Motor neuron (in vitro differentiated cells): ENCODE measurements around the gene RHD. TPM values are rescaled to one million over a fixed set of nuclear protein-coding genes. Genes with fewer than 3 reads are reported as not detected.
"Not testable (repeated sequence)": the region's sequence is repeated elsewhere in the genome, so short reads cannot be mapped to it uniquely, and the experiment has no call there.

ENCODE experiments used
- ATAC-seq, 8 experiments: fragments of 200-7000 bp; cut with Tn5 transposase; replicated peaks in 6 of 8; 2 replicates each; pipeline ENCODE4 v1.8.0; 2021; ENCODE audit warnings: mild to moderate bottlenecking in 8 of 8, moderate library complexity in 8 of 8
- H3K27ac ChIP-seq, 2 donors: fragments of 250-450 bp; sonication (Bioruptor Pico); 2 replicates each; pipeline ENCODE4 v1.9.0; 2021; ENCODE audit warnings: antibody characterized with exemption in 2 of 2, mild to moderate bottlenecking in 2 of 2, moderate library complexity in 1 of 2
- H3K4me1 ChIP-seq, 2 donors: fragments of 250-450 bp; sonication (Bioruptor Pico); replicated peaks in 1 of 2; 2 replicates each; pipeline ENCODE4 v1.6.1; 2021; ENCODE audit warnings: antibody characterized with exemption in 2 of 2, mild to moderate bottlenecking in 2 of 2, moderate library complexity in 1 of 2
- H3K4me3 ChIP-seq, 5 donors: fragments of 250-450 bp; sonication (Bioruptor Pico); 2 replicates each; pipeline ENCODE4 v1.9.0; 2021; ENCODE audit warnings: antibody characterized with exemption in 5 of 5, mild to moderate bottlenecking in 5 of 5, moderate library complexity in 4 of 5
- WGBS, 10 experiments: fragments of 450-650 bp; shearing (Covaris generic); methylation state at CpG; one replicate each; pipeline ENCODE4 v1.0.0; 2022; 5-methylcytosine and 5-hydroxymethylcytosine counted together
- in situ Hi-C, 9 experiments: fragments of 400-800 bp; cut with MboI; loops; one replicate each; pipeline ENCODE4 v1.15.0; 2021; ENCODE audit warnings: low sequenced_read_pairs in 9 of 9, low pct_unique_long_range_greater_than_20kb in 2 of 9; ENCODE audit not compliant: unreplicated experiment in 9 of 9
- total RNA-seq, 8 experiments: library from RNA; unstranded; fragments of 300-600 nt; gene quantifications; 2 replicates each; pipeline versions ENCODE4 v1.2.3 to v1.2.4, GENCODE V29; 2022

The RHD gene
- total RNA-seq, 8 experiments from 2014 or later: 0.10 to 1.1 (median 0.44) TPM

- no peak for ATAC-seq
- 89 to 100% (median 92%) methylated on average over 1 to 3 of the region's 3 CpGs; no CpG with 5 or more reads in 1 of the 10 experiments for WGBS, 10 experiments
- Histone ChIP-seq H3K27ac (no peak overlapping the region), H3K4me3 (no peak overlapping the region), H3K4me1 (no peaks in the 10 kb centered on the region)
- in situ Hi-C loops: loop anchor here in 1 of 9 experiments (10.0 kb wide), 1 partner anchor 95 kb away; no protein-coding TSS in a partner anchor
These were observed 77.3 kb downstream of the RHD start for GRCh38 chr1:25349606-25350005.

DNA sequence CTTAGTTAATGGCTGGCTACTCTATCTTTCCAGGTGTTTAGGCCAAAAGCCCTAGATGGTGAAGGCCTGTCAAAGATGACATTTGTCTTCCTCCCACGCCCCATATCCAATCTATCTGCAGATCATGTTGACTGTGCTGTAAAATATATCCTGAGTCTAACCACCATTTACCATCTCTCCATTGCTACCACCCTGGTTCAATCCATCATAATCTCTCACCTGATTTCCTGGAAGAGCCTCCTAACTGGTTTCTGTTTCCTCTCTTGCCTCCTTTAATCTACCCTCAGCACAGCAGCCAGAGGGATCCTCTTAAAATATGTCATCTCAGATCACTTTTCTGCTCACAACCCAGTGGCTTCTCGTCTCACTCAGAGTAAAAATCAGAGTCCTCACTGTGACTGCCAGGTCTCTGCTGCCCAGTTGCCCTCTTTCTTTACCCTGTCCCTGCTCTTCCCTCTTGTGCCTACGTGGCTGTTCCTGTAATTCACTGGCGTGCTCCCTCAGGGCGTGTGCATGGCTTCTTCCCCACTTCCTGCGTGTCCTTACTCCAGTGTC lies 83.6 kb downstream of the RHD start:
- Histone ChIP-seq H3K4me1 (no peaks in the 10 kb centered on the region), H3K27ac (no peak overlapping the region), H3K4me3 (no peak overlapping the region)
- ATAC-seq: no peak
- WGBS, 10 experiments: 85 to 100% (median 92%) methylated on average over 1 to 6 of the region's 6 CpGs
- in situ Hi-C loops: no loop called here

- ATAC-seq: no peak
- Histone ChIP-seq H3K27ac (no peak overlapping the region), H3K4me3 (no peak overlapping the region), H3K4me1 (no peaks in the 10 kb centered on the region)
- in situ Hi-C loops: no loop called here
These were observed 84.1 kb downstream of the RHD start for GRCh38 chr1:25356441-25356840.

DNA sequence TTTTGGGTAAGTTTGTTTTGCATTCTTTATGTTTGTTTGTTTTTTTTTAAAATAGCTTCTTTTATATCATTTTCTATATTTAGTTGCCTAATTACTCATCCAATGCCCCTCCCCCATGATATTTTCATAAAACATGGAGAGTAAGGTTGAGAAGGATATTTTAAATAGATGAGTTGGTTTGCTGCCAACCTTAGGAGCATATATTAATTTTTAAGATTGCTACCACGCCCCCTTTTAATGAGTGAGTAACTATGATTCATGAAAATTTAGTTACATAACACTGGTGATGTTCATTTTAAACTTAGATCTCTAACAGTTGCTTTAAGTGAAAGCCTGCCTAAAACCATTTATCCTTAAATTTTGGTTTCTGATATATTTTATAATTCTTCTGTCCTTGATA lies 84.5 kb downstream of the RHD start:
- no peak overlapping the region for H3K27ac ChIP-seq
- no peak overlapping the region for H3K4me3 ChIP-seq
- 0 to 100% (median 89%) methylated on average over 1 of the region's 1 CpG; no CpG with 5 or more reads in 1 of the 10 experiments for WGBS, 10 experiments
- peak in 2 of 8 experiments; percentile 17 to 21 for ATAC-seq
- in situ Hi-C loops: no loop called here
- no peaks in the 10 kb centered on the region for H3K4me1 ChIP-seq

DNA sequence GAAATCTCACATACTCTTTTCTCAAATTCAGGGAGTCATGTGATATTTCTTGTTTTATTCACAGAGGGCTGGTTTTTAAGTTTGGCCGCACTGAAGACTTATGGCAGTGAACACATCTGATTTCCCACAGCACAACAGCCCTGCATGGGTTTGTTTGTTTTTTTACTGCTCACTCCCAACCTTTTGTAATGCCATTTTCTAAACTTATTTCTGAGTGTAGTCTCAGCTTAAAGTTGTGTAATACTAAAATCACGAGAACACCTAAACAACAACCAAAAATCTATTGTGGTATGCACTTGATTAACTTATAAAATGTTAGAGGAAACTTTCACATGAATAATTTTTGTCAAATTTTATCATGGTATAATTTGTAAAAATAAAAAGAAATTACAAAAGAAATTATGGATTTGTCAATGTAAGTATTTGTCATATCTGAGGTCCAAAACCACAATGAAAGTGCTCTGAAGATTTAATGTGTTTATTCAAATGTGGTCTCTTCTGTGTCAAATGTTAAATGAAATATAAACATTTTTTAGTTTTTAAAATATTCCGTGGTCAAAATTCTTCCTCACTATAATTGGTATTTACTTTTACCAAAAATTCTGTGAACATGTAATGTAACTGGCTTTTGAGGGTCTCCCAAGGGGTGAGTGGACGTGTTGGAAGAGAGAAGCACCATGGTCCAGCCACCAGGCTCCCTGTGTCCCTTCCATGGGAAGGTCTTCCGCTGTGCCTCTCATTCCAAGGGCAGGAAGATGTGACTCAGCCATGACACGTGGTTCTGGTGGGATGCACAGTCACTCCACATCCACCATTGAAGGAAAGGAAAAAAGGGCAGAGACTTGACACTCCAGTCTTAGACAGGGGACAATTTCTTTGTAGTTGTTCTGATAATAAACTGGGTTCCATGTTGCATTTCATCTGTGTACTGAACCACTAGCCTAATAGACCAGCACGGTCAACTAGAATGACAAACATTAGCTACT lies 88.6 kb downstream of the RHD start:
- Histone ChIP-seq H3K4me1 (no peaks in the 10 kb centered on the region), H3K4me3 (no peak overlapping the region), H3K27ac (no peak overlapping the region)
- ATAC-seq: peak in 4 of 8 experiments; percentile 9 to 82 (median 46)
- in situ Hi-C loops: no loop called here
- 53 to 100% (median 90%) methylated on average over 2 to 7 of the region's 7 CpGs for WGBS, 10 experiments

DNA sequence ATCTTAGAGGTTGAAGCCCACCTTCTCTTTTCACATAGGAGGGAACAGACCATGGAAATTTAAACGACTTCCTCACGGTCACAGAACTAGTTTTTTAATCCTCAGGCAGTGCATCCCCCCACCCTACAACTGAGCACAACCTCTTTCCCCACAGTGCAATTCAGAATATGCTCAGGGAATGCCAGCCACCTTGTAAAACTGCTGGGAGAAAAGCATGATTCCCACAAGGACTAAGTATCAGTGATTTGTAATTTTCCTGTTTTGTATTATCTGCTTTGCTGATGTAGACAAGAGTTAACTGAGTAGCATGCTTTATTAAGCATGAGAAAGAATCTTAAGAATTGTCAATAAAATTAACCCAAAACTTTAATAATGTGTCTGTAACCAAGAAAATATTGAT lies 89.6 kb downstream of the RHD start:
- in situ Hi-C loops: no loop called here
- Histone ChIP-seq H3K4me1 (no peaks in the 10 kb centered on the region), H3K4me3 (no peak overlapping the region), H3K27ac (no peak overlapping the region)
- 50 to 69% (median 55%) methylated on average over 2 of the region's 2 CpGs; no CpG with 5 or more reads in 4 of the 10 experiments for WGBS, 10 experiments
- ATAC-seq: no peak

DNA sequence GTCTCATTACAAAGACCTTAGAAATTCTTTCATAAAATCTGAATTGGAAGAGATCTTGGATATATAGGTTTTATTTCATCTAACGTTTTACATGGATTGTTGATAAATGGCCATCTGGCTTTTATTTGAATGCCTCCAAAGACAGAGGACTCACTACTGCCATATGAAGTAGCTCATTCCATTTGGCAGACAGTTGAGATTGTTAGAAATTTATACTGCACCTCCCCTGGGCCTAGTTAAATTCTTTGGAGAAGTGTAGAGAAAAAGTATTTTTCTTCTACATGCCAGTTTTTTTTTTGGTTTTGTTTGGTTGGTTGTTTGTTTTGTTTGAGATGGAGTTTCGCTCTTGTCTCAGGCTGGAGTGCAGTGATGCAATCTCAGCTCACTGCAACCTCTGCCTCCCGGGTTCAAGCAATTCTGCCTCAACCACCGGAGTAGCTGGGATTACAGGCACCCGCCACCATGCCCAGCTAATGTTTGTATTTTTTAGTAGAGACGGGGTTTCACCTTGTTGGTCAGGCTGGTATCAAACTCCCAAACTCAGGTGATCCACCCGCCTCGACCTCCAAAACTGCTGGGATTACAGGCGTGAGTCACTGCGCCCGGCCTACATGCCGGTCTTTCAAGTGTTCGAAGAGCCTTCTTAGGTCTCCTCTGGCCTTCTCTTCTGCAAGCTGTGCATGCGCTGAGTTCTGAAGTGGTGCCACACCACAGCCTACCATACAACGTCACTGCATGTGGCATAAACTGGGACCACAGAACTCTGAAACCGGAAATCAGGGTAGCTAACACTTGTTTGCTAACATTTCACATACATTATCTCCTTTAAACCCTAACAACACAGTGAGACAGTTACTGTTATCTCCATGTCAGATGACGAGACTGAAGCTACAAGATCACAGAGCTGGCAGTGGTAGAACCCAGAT lies 90.6 kb downstream of the RHD start:
- no CpG with 5 or more reads among the region's 17 CpGs for WGBS, 10 experiments
- H3K4me3 ChIP-seq, in situ Hi-C loops, ATAC-seq, H3K27ac ChIP-seq, H3K4me1 ChIP-seq: not testable (repeated sequence)

DNA sequence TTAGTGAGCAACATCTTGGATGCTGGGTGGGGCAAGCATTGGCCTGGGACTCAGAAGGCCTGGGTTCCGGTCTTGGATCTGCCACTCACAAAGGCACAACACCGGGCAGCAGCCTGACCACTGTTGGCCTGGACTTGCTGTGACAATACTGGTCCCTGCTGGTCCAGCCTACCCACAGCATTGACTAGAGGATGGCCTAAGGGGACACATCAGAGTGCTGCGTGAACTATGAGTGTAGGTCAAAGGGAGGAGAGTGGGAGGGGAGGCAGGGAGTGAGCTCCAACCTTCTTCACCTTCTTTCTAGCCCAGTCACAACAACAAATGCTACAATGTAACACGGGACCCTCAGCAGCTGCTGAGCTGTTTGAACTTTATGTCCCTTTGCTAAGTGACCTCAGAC lies 96.9 kb downstream of the RHD start:
- in situ Hi-C loops: no loop called here

DNA sequence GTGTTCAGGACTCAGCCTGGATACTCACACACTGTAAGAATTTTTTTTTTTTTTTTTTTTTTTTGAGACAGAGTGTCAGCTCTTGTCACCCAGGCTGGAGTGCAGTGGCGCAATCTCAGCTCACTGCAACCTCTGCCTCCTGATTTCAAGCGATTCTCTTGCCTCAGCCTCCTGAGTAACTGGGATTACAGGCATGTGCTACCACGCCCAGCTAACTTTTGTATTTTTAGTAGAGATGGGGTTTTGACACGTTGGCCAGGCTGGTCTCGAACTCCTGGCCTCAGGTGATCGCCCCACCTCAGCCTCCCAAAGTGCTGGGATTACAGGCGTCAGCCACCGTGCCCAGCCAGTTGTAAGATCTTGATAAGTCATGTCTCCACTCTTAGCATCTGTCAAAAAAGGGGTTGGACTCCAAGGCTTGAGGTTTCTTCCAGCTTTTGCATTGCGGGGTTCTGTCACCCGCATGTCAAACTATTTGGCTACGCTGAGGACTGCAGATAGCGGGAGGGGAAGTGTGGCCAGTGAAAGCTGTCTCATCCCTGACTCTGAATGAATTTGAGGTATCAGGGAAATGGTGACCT lies 97.5 kb downstream of the RHD start:
- H3K27ac ChIP-seq, in situ Hi-C loops, H3K4me1 ChIP-seq, H3K4me3 ChIP-seq, ATAC-seq: not testable (repeated sequence)
- WGBS, 10 experiments: 82 to 92% (median 87%) methylated on average over 2 to 10 of the region's 12 CpGs; no CpG with 5 or more reads in 3 of the 10 experiments

More for the DNA sequence above, 96.9 kb downstream of the RHD start:
- 67 to 100% (median 89%) methylated on average over 1 to 4 of the region's 4 CpGs; no CpG with 5 or more reads in 3 of the 10 experiments for WGBS, 10 experiments
- no peak overlapping the region for H3K4me3 ChIP-seq
- peak in 1 of 8 experiments; percentile 23 for ATAC-seq
- H3K4me1 ChIP-seq: no peaks in the 10 kb centered on the region
- H3K27ac ChIP-seq: no peak overlapping the region

DNA sequence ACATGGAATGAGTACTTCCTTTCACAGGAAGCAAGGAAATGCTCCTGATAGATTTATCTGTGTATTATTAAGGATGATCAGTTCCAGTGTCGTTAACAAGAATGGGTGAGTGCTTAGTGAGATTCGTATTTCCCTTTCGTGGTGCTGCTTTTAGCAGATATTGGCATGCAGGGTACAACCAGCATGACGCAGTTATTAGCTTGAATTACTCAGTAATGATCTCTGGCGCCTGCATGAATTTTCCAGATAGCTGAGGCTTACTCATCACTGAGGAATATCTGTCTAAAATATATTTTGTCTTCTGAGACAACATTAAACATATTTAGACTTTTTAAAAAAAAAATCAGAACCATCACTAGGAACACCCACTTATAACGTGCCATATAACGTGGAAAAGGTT lies 99.4 kb downstream of the RHD start:
- H3K4me3 ChIP-seq, H3K4me1 ChIP-seq, in situ Hi-C loops, H3K27ac ChIP-seq: not testable (repeated sequence)
- ATAC-seq: peak in 2 of 8 experiments; percentile 83 to 98
- 0 to 96% (median 49%) methylated on average over 1 to 7 of the region's 7 CpGs; no CpG with 5 or more reads in 2 of the 10 experiments for WGBS, 10 experiments

DNA sequence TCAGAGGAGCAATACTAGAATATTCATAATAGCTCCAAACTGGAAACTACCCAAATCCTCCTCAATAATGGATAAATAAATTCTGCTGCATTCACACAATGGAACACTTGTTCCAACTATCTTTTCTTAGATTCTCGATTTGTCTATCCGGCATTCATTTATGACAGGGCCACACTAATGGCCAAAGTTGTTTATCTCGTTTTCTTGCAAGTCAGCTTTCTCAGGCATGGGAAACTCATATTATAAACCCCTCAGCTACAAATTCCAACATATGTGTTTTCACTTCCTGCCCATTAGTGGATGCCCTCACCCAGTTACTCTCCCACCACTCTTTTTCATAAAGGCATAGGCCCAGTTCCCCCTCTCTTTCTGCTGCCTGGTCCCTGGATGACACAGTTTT lies 106.1 kb downstream of the RHD start:
- in situ Hi-C loops, H3K4me1 ChIP-seq, ATAC-seq, H3K4me3 ChIP-seq, H3K27ac ChIP-seq: not testable (repeated sequence)
- 83 to 100% (median 89%) methylated on average over 2 to 3 of the region's 3 CpGs; no CpG with 5 or more reads in 1 of the 10 experiments for WGBS, 10 experiments
